ENCODE results near the gene CD84.

- TF ChIP-seq CTCF (IDR thresholded peaks at IDR 0.05) (no peak), EZH2 (IDR thresholded peaks at IDR 0.05) (no peak)
These were observed 57.2 kb downstream of the CD84 start for GRCh38 chr1:160522136-160522535.

All from neural progenitor cell (in vitro differentiated cells).